HepG2 (cell line): ENCODE measurements around the gene RUFY2. TPM values are rescaled to one million over a fixed set of nuclear protein-coding genes. Genes with fewer than 3 reads are reported as not detected.

Experiments
- BORCS8-MEF2B ChIP-seq: sonication (generic); formaldehyde crosslinking; IDR thresholded peaks from 2 replicates; pipeline ENCODE4 v1.8.0; 2022; ENCODE audit warnings: mild to moderate bottlenecking, missing genetic modification reagents
- NONO ChIP-seq, 2 experiments: fragments of 450-650 bp in 1 of 2; sonication (generic) in 1 of 2; formaldehyde crosslinking in 1 of 2; IDR thresholded peaks in 1 of 2; conservative IDR thresholded peaks in 1 of 2; 2 replicates each; pipeline versions ENCODE4 v1.6.1 to v1.8.0; 2017 to 2022; ENCODE audit warnings: mild to moderate bottlenecking in 1 of 2, missing genetic modification reagents in 1 of 2, moderate library complexity in 1 of 2
- PREB ChIP-seq: sonication (generic); formaldehyde crosslinking; IDR thresholded peaks from 2 replicates; pipeline ENCODE4 v1.4.0; 2020; ENCODE audit warnings: missing genetic modification reagents
- RARA ChIP-seq: IDR thresholded peaks from 2 replicates; pipeline ENCODE4 v1.6.1; 2016; ENCODE audit warnings: missing genetic modification reagents, missing compliant biosample characterization
- RERE ChIP-seq: IDR thresholded peaks from 2 replicates; pipeline ENCODE4 v1.6.1; 2016; ENCODE audit warnings: low read depth, missing genetic modification reagents, missing compliant biosample characterization
- RFXANK ChIP-seq: IDR thresholded peaks from 2 replicates; pipeline ENCODE4 v1.6.1; 2016
- ZBTB46 ChIP-seq: sonication (generic); formaldehyde crosslinking; IDR thresholded peaks from 2 replicates; pipeline ENCODE4 v1.4.0; 2020; ENCODE audit warnings: mild to moderate bottlenecking, missing genetic modification reagents, borderline replicate concordance
- ZBTB7B ChIP-seq: sonication (generic); formaldehyde crosslinking; IDR thresholded peaks from 2 replicates; pipeline ENCODE4 v1.4.0; 2020; ENCODE audit warnings: missing genetic modification reagents
- ZFY ChIP-seq: sonication (generic); formaldehyde crosslinking; IDR thresholded peaks from 2 replicates; pipeline ENCODE4 v1.4.0; 2020; ENCODE audit warnings: missing genetic modification reagents
- ZNF281 ChIP-seq: sonication (generic); formaldehyde crosslinking; IDR thresholded peaks from 2 replicates; pipeline ENCODE4 v1.4.0; 2020; ENCODE audit warnings: missing genetic modification reagents, borderline replicate concordance
- ZNF430 ChIP-seq: sonication (generic); formaldehyde crosslinking; IDR thresholded peaks from 2 replicates; pipeline ENCODE4 v1.9.0; 2021; ENCODE audit warnings: mild to moderate bottlenecking, missing genetic modification reagents
- ZNF691 ChIP-seq: sonication (generic); formaldehyde crosslinking; IDR thresholded peaks from 2 replicates; pipeline ENCODE4 v1.4.0; 2020; ENCODE audit warnings: missing genetic modification reagents, low read depth, mild to moderate bottlenecking, borderline replicate concordance
- ZNF703 ChIP-seq: sonication (generic); formaldehyde crosslinking; IDR thresholded peaks from 2 replicates; pipeline ENCODE4 v1.5.1; 2020; ENCODE audit warnings: missing genetic modification reagents, mild to moderate bottlenecking, moderate library complexity, borderline replicate concordance
- ZNF891 ChIP-seq: sonication (generic); formaldehyde crosslinking; IDR thresholded peaks from 2 replicates; pipeline ENCODE4 v1.5.0; 2020; ENCODE audit warnings: mild to moderate bottlenecking, missing genetic modification reagents
- polyA plus RNA-seq, 8 experiments: library from polyadenylated mRNA; depleted of rRNA in 3 of 8; stranded (reverse) in 7 of 8; unstranded in 1 of 8; fragments of >200 nt; fragmentation: Illumina TruSeq in 4 of 8; extraction: Trizol in 4 of 8; gene quantifications; 2 replicates each; pipeline versions ENCODE4 v1.2.1 to v1.2.3, GENCODE V29; 2011 to 2016; ENCODE audit warnings: low read depth in 4 of 8, missing spikeins in 1 of 8, mixed read lengths in 1 of 8; ENCODE audit not compliant: insufficient read depth in 1 of 8
- total RNA-seq, 5 experiments: library from RNA; depleted of rRNA; stranded (reverse); fragments of >200 nt; fragmentation: Illumina TruSeq; extraction: Trizol; gene quantifications; 2 replicates each; pipeline ENCODE4 v1.2.3, GENCODE V29; 2016; ENCODE audit warnings: low read depth in 1 of 5

The RUFY2 gene
- total and polyA plus RNA-seq, 2 of the 13 experiments (the other 11 are each of a cell fraction or from before 2014, with no cell fraction given) = 10.1 to 16.1 TPM

GRCh38 chr10:68406111-68406814 is 814 bp downstream of the RUFY2 start (continued):
- TF ChIP-seq PREB (CRISPR knock-in tag) (0 out of 2 replicates have a peak, but pooled peaks have one; percentile 20), BORCS8-MEF2B (CRISPR knock-in tag) (peak; percentile 8; the same call in 1 of the 2 replicates), ZFY (CRISPR knock-in tag) (no peak), RERE (CRISPR knock-in tag) (0 out of 2 replicates have a peak, but pooled peaks have one; percentile 12), ZNF703 (CRISPR knock-in tag) (no peak), ZBTB7B (CRISPR knock-in tag) (peak; percentile 78; the same call in 1 of the 2 replicates), ZNF281 (CRISPR knock-in tag) (peak; percentile 33; the same call in 1 of the 2 replicates), ZBTB46 (0 out of 2 replicates have a peak, but pooled peaks have one; percentile 50), ZNF891 (CRISPR knock-in tag) (no peak), RARA (CRISPR knock-in tag) (no peak), RFXANK (CRISPR knock-in tag) (no peak), NONO (IDR thresholded peaks at IDR 0.05) (no peak), NONO (CRISPR knock-in tag; conservative IDR thresholded peaks at IDR 0.05) (no peak), ZNF691 (CRISPR knock-in tag) (no peak; the same call in 1 of the 2 replicates), ZNF430 (CRISPR knock-in tag) (peak; percentile 23; the same call in 1 of the 2 replicates)
